CD4-positive, alpha-beta T cell treated with Interleukin-6 for 4 hours (primary cell): ENCODE data around the gene ATF7.
"Not testable (repeated sequence)": the region's sequence is repeated elsewhere in the genome, so short reads cannot be mapped to it uniquely, and the experiment has no call there.

ENCODE experiments used
- DNase-seq: peaks from one replicate; pipeline ENCODE4 v3.0.0-alpha.2; 2020; ENCODE audit warnings: mixed read lengths

The ATF7 gene

GRCh38 chr12:53625373-53625945, 723 bp downstream of the ATF7 start:
- DNase-seq, result no peak

- DNase-seq, result no peak
Measured at GRCh38 chr12:53624956-53625355, 1.2 kb downstream of the ATF7 start.

- no peak for DNase-seq
Measured at GRCh38 chr12:53624458-53624857, 1.7 kb downstream of the ATF7 start.

DNA sequence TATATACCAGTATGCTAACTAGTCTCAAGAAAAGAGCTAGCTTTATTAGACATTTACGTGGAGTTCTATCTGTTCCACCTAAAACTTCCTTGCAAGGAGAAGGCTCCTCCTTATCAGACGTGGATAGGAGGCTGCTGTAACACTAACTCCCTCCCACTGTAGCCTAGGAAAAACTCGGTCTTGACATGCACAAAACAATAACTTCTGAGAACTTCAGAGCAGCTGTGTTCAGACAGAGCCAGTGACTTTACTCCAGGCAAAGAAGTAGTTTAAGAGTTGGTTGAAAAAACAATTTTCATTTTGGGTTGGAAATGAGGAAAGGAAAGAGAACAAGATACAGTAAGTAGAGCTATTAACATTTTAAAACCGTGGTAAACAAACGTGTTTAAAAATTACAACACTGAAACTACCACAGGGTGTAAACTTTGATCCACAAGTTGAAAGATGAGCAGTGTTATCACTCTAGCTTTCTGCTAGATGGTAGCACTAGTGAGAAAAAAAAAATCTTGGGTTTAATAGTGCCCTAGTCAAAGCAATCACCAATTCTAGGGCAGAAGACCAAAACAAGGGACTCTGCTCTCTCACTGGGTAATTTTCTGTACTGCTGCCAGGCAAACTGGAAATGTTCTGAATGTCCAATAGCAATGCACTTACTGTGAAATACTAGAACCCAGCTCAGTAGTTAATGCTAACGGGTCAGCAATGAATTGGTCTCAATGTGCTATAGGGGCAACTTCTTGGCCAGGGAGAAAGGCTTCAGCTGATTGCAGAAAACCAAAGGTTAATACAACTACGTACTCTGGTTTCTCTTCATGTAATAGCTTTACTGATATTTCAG, 2.4 kb downstream of the ATF7 start:
- DNase-seq, result no peak

GRCh38 chr12:53622724-53623123, 3.5 kb downstream of the ATF7 start:
- DNase-seq, result no peak

DNA sequence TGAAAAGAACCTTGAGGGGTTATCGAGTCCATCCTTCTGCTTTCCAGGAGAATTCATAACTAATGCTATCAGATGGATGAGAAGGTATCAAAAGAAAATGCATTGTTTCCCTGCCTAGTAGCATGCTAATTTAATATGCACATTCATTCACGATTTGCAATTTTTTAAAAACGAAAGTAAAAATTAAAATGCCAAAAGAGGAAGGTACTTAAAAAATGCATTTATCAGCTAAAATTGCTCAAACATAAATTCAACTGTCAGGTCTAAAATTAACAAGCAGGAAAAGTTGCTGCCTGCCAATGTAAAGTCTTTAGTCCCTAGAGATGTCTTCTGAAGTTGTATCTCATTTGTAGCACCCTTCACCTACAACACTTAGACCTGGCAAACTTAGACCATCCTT, 7.9 kb downstream of the ATF7 start:
- DNase-seq, result no peak

- no peak for DNase-seq
Measured at GRCh38 chr12:53617700-53618099, 8.5 kb downstream of the ATF7 start.

DNA sequence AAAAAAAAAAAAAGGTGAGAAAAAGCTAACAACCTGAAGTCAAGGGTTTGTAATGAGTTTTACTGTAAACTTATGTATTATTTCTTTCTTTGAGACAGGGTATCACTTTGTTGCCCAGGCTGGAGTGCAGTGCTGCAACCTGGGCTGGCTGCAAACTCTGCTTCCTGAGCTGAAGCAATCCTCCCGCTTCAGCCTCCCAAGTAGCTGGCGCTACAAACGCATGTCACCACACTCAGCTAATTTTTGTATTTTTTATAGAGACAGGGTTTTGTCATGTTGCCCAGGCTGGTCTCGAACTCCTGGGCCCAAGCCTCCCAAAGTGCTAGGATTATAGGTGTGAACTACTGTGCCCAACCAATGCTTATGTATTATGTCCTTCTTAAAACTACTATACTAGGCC, 9.2 kb downstream of the ATF7 start:
- no peak for DNase-seq

DNA sequence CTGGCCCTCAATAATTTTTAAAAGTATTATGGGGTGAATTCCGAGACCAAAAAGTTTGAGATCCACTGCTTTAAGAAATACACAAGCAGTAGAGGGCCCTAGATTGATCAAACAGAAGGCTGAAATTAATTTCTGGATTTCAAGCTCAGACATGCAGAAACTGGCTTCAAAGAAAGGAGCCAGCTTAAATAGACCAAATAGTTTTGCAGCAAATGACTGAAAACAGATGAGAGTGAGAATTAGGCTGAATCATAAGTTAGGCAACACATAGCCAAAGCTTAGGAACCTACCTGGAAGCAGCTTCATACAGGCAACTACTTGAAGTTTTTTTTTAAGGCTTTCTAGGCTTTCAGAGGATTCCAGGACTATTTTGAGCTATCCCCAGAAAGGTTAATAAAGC, 12.4 kb downstream of the ATF7 start:
- DNase-seq, result no peak

DNA sequence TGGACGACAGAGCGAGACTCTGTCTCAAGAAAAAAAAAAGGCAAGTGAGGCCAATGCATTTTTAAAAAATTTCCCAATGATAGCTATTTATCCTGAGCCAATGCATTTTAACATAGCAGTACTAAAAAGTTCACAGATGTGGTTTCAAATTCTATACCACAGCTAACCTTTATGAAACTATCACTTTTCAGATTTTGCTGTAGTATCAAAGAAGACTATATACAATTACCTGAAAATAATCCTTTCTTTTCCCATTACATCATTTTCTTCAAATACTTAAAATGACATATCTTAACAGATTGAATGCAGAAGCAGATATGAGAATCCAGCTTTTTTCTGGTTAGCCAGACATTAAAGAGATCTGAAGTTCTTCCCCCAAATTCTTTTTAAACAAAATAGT, 13.2 kb downstream of the ATF7 start:
- DNase-seq, result no peak

DNA sequence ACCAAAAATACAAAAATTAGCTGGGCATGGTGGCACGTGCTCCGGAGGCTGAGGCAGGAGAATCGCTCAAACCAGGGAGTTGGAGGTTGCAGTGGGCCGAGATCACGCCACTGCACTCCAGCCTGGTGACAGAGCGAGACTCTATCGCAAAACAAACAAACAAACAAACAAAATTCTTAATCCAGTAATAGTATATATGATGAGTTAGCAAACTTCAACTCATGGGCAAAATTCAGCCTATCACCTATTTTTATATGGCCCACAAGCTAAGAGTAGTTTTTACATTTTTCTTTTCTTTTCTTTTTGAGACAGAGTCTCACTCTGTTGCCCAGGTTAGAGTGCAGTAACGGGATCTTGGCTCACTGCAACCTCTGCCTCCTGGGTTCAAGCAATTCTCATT, 14.9 kb downstream of the ATF7 start:
- DNase-seq, result no peak

GRCh38 chr12:53606688-53607087, 19.5 kb downstream of the ATF7 start:
- not testable (repeated sequence) for DNase-seq

- DNase-seq, result no peak
Measured at GRCh38 chr12:53604581-53604980, 21.6 kb downstream of the ATF7 start.

DNA sequence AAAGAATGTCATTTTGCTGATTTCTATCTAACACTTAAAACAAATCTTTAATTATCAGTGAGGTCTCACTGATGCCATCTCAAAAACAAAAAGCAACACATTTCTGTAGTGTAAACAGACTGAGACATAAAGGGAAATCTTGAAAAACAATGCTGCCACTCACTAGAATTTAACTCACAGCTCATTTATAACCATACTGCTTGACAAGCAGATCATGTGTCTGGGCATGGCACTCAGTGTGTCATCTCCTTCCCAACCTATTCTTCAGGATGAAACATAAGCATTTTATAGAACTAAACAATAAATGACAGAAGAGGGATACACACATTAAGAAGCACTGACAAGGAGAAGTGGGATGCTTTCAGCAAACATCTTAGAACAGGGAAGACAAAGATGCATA, 22.4 kb downstream of the ATF7 start:
- DNase-seq, result no peak

- DNase-seq, result no peak
Measured at GRCh38 chr12:53603196-53603595, 23.0 kb downstream of the ATF7 start.

GRCh38 chr12:53602176-53602864, 23.9 kb downstream of the ATF7 start:
- no peak for DNase-seq

- DNase-seq, result no peak
Measured at GRCh38 chr12:53601296-53601847, 24.8 kb downstream of the ATF7 start.

DNA sequence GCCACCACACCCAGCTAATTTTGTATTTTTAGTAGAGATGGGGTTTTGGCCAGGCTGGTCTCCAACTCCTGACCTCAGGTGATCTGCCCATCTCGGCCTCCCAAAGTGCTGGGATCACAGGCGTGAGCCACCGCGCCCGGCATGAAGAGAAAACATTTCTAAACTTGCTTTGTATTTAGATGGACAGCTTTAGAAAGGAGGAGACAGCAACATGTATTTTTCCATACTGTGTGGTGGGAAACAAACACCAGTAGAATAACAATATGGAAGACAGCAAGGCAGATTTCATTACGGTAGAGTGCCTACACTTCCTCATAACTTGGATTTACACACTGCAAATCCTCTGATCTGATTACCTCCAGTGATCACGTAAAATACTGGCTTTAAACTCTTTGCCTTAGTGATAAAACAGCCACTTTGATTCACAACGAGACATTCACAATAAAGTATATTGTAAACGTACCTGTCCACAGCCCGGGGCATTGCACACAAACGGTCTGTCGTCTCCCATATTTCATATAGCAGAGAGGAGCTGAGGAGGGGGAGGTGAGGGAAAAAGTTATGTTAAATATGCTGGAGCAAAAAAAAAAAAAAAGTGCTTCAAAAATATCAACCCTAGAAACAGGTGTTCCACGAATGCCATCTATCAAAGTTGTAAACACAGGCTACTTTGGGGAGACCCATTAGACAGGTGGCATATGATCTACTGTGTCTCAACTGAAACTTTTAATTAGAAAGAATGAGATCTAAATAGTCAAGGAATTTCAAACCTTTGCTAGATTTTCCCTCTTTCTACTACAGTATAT, 25.5 kb downstream of the ATF7 start:
- no peak for DNase-seq

GRCh38 chr12:53599579-53599978, 26.6 kb downstream of the ATF7 start:
- no peak for DNase-seq

DNA sequence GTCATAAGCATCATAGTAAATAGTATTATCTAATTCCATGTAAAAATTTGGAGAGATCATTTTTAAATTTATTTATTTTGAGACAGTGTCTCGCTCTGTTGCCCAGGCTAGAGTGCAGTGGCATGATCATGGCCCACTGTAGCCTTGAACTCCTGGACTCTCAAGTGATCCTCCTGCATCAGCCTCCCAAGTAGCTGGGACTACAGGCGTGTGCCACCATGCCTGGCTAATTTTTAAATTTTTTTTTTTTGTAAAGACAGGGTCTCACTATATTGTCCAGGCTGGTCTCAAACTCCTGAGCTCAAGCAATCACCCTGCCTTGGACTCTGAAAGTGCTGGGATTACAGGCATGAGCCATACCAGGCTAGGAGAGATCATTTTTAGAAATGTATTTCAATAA, 27.2 kb downstream of the ATF7 start:
- DNase-seq, result not testable (repeated sequence)

DNA sequence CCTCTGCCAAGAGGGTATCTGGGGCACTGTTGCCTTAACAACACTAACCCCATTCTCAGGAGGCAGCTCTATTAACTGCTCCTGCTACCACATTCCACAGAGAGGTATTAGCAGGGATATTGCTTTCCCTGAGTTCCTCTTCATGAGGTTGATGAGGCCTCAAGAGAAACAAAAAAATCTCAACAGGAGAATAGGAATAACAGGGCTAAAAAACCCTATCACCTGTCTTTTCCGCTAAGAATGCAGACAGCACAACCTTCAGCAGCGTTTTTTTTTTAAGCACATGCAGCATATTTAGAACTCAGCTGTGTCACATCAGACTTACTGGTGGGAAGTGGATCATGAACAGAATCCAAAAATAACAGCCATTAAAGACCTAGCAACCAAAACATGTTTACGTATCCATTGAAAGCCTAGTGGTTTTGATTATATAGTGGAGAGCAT, 29.2 kb downstream of the ATF7 start:
- no peak for DNase-seq

- no peak for DNase-seq
Measured at GRCh38 chr12:53594897-53595615, 31.1 kb downstream of the ATF7 start.
